GM12878 (cell line): ENCODE data around the gene GIPC3. TPM values are rescaled to one million over a fixed set of nuclear protein-coding genes. Genes with fewer than 3 reads are reported as not detected.

Experiments
- BRCA1 ChIP-seq: IDR thresholded peaks from 2 replicates; pipeline ENCODE4 v1.6.1; 2011; ENCODE audit warnings: low read depth, low read length, improper control_type of control experiment
- CHD4 ChIP-seq: fragments of 200-600 bp; sonication (generic); IDR thresholded peaks from 2 replicates; pipeline ENCODE4 v1.6.1; 2016; ENCODE audit warnings: mild to moderate bottlenecking
- EGR1 ChIP-seq, 2 experiments: IDR thresholded peaks; 1 replicate in 1 of 2; 2 replicates in 1 of 2; pipeline ENCODE4 v1.6.1; 2011 to 2012; ENCODE audit warnings: low read depth in 2 of 2, low read length in 2 of 2, borderline replicate concordance in 1 of 2, mild to moderate bottlenecking in 1 of 2, moderate library complexity in 1 of 2
- ELK1 ChIP-seq: IDR thresholded peaks from 2 replicates; pipeline ENCODE4 v1.6.1; 2012; ENCODE audit warnings: low read depth, low read length, improper control_type of control experiment
- EP300 ChIP-seq, 2 experiments: fragments of 150-350 bp in 1 of 2; IDR thresholded peaks; 2 replicates each; pipeline ENCODE4 v1.6.1; 2011 to 2012; ENCODE audit warnings: low read depth in 2 of 2, low read length in 2 of 2, borderline replicate concordance in 1 of 2, improper control_type of control experiment in 1 of 2, inconsistent platforms in 1 of 2; ENCODE audit not compliant: control insufficient read depth in 1 of 2
- FOXK2 ChIP-seq: fragments of 450-650 bp; IDR thresholded peaks from 2 replicates; pipeline ENCODE4 v1.6.1; 2017; ENCODE audit warnings: mild to moderate bottlenecking, moderate library complexity
- HCFC1 ChIP-seq: fragments of 150-350 bp; IDR thresholded peaks from 2 replicates; pipeline ENCODE4 v1.6.1; 2014; ENCODE audit warnings: low read length
- JUND ChIP-seq: IDR thresholded peaks from 2 replicates; pipeline ENCODE4 v1.6.1; 2012; ENCODE audit warnings: low read depth, mild to moderate bottlenecking, low read length, improper control_type of control experiment, moderate library complexity
- KAT2A ChIP-seq: conservative IDR thresholded peaks from 2 replicates; pipeline ENCODE4 v1.6.1; 2011; ENCODE audit warnings: low read depth, low read length; ENCODE audit not compliant: control insufficient read depth
- NBN ChIP-seq: fragments of 450-650 bp; IDR thresholded peaks from 2 replicates; pipeline ENCODE4 v1.6.1; 2016
- NR2C2 ChIP-seq: IDR thresholded peaks from 2 replicates; pipeline ENCODE4 v1.6.1; 2011; ENCODE audit warnings: borderline replicate concordance, low read depth; ENCODE audit not compliant: control insufficient read depth, insufficient read length
- PAX8 ChIP-seq: fragments of 450-650 bp; IDR thresholded peaks from 2 replicates; pipeline ENCODE4 v1.6.1; 2017; ENCODE audit warnings: mild to moderate bottlenecking, moderate library complexity
- RAD51 ChIP-seq: fragments of 450-650 bp; IDR thresholded peaks from 2 replicates; pipeline ENCODE4 v1.6.1; 2016; ENCODE audit warnings: moderate library complexity, mild to moderate bottlenecking, inconsistent platforms
- RB1 ChIP-seq: fragments of 450-650 bp; formaldehyde crosslinking; IDR thresholded peaks from 2 replicates; pipeline ENCODE4 v1.6.1; 2017; ENCODE audit warnings: mild to moderate bottlenecking, borderline replicate concordance
- RCOR1 ChIP-seq: conservative IDR thresholded peaks from 2 replicates; pipeline ENCODE4 v1.6.1; 2012; ENCODE audit warnings: low read depth, low read length, improper control_type of control experiment
- SMC3 ChIP-seq: IDR thresholded peaks from 2 replicates; pipeline ENCODE4 v1.6.1; 2011; ENCODE audit warnings: low read length, improper control_type of control experiment, borderline replicate concordance
- SRF ChIP-seq, 2 experiments: IDR thresholded peaks; 2 replicates each; pipeline ENCODE4 v1.6.1; 2011; ENCODE audit warnings: low read depth in 2 of 2, low read length in 2 of 2, mild to moderate bottlenecking in 1 of 2, moderate library complexity in 1 of 2
- TARDBP ChIP-seq: IDR thresholded peaks from 2 replicates; pipeline ENCODE4 v1.6.1; 2016; ENCODE audit warnings: borderline replicate concordance
- TCF12 ChIP-seq: IDR thresholded peaks from 2 replicates; pipeline ENCODE4 v1.6.1; 2011; ENCODE audit warnings: low read depth, mild to moderate bottlenecking, low read length
- TCF3 ChIP-seq: IDR thresholded peaks from 2 replicates; pipeline ENCODE4 v1.6.1; 2012; ENCODE audit warnings: low read depth, mild to moderate bottlenecking, low read length, borderline replicate concordance; ENCODE audit not compliant: insufficient read depth
- YBX1 ChIP-seq: fragments of 450-650 bp; IDR thresholded peaks from 2 replicates; pipeline ENCODE4 v1.6.1; 2016; ENCODE audit warnings: antibody characterized with exemption
- ZNF274 ChIP-seq: IDR thresholded peaks from one replicate; pipeline ENCODE4 v1.8.0; 2011; ENCODE audit not compliant: insufficient read length, insufficient read depth
- polyA plus RNA-seq, 11 experiments: library from polyadenylated mRNA; depleted of rRNA in 4 of 11; unstranded in 6 of 11; stranded (reverse) in 5 of 11; fragments of >200 nt; fragmentation: Nextera tagmentation in 4 of 11; fragmentation: Illumina TruSeq in 1 of 11; extraction: Ambion mirVana in 4 of 11; extraction: Trizol in 1 of 11; gene quantifications; 1 replicate in 1 of 11; 2 replicates in 10 of 11; pipeline versions ENCODE4 v1.2.1 to v1.2.3, GENCODE V29; 2011 to 2016; ENCODE audit warnings: inconsistent platforms in 2 of 11, missing spikeins in 2 of 11, low read depth in 1 of 11
- total RNA-seq, 4 experiments: library from RNA; depleted of rRNA in 3 of 4; stranded (reverse); fragments of >200 nt in 3 of 4; fragmentation: Illumina TruSeq in 1 of 4; extraction: Trizol in 1 of 4; gene quantifications; 2 replicates each; pipeline versions ENCODE4 v1.2.1 to v1.2.3, GENCODE V29; 2013 to 2021
- TF ChIP-seq, protein P1 (sequence below): IDR thresholded peaks from 2 replicates; pipeline ENCODE4 v1.6.1; 2011; ENCODE audit warnings: low read depth, low read length, improper control_type of control experiment, borderline replicate concordance
- TF ChIP-seq, protein P2 (sequence below): fragments of 450-650 bp; IDR thresholded peaks from 2 replicates; pipeline ENCODE4 v1.6.1; 2017; ENCODE audit warnings: low read depth, mild to moderate bottlenecking, moderate library complexity
- TF ChIP-seq, protein P3 (sequence below), 3 experiments: IDR thresholded peaks in 2 of 3; conservative IDR thresholded peaks in 1 of 3; 2 replicates each; pipeline ENCODE4 v1.5.1; 2011; ENCODE audit warnings: low read depth in 3 of 3, low read length in 3 of 3, mild to moderate bottlenecking in 3 of 3, control low read depth in 2 of 3, moderate library complexity in 2 of 3, inconsistent platforms in 1 of 3, mixed read lengths in 1 of 3; ENCODE audit not compliant: control insufficient read depth in 2 of 3, insufficient read depth in 1 of 3; ENCODE audit errors: extremely low read depth in 1 of 3

The GIPC3 gene
- total and polyA plus RNA-seq, 10 of the 15 experiments (the other 5 are each of a cell fraction or from before 2014, with no cell fraction given): not detected

- TF ChIP-seq, protein P1, sequence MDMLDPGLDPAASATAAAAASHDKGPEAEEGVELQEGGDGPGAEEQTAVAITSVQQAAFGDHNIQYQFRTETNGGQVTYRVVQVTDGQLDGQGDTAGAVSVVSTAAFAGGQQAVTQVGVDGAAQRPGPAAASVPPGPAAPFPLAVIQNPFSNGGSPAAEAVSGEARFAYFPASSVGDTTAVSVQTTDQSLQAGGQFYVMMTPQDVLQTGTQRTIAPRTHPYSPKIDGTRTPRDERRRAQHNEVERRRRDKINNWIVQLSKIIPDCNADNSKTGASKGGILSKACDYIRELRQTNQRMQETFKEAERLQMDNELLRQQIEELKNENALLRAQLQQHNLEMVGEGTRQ: no peak
- TF ChIP-seq EGR1 (IDR thresholded peaks at IDR 0.05; ENCODE audit: borderline replicate concordance in 1 of 2, low read depth in 2 of 2, low read length in 2 of 2): no peak
- TF ChIP-seq NR2C2: no peak
- TF ChIP-seq FOXK2: no peak
- no peak for TF ChIP-seq EP300 (IDR thresholded peaks at IDR 0.05; ENCODE audit: borderline replicate concordance in 1 of 2, control insufficient read depth in 1 of 2, low read depth in 2 of 2, low read length in 2 of 2)
- 0 out of 2 replicates have a peak, but pooled peaks have one; percentile 59 for TF ChIP-seq TCF12
- TF ChIP-seq JUND: no peak
- TF ChIP-seq YBX1: no peak
- TF ChIP-seq ELK1: no peak
- TF ChIP-seq TCF3: 0 out of 2 replicates have a peak, but pooled peaks have one; percentile 48
- TF ChIP-seq, protein P2, sequence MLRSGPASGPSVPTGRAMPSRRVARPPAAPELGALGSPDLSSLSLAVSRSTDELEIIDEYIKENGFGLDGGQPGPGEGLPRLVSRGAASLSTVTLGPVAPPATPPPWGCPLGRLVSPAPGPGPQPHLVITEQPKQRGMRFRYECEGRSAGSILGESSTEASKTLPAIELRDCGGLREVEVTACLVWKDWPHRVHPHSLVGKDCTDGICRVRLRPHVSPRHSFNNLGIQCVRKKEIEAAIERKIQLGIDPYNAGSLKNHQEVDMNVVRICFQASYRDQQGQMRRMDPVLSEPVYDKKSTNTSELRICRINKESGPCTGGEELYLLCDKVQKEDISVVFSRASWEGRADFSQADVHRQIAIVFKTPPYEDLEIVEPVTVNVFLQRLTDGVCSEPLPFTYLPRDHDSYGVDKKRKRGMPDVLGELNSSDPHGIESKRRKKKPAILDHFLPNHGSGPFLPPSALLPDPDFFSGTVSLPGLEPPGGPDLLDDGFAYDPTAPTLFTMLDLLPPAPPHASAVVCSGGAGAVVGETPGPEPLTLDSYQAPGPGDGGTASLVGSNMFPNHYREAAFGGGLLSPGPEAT: no peak
- no peak for TF ChIP-seq RCOR1
- TF ChIP-seq NBN: no peak
- no peak for TF ChIP-seq BRCA1
- TF ChIP-seq TARDBP: no peak
- TF ChIP-seq, protein P3, sequence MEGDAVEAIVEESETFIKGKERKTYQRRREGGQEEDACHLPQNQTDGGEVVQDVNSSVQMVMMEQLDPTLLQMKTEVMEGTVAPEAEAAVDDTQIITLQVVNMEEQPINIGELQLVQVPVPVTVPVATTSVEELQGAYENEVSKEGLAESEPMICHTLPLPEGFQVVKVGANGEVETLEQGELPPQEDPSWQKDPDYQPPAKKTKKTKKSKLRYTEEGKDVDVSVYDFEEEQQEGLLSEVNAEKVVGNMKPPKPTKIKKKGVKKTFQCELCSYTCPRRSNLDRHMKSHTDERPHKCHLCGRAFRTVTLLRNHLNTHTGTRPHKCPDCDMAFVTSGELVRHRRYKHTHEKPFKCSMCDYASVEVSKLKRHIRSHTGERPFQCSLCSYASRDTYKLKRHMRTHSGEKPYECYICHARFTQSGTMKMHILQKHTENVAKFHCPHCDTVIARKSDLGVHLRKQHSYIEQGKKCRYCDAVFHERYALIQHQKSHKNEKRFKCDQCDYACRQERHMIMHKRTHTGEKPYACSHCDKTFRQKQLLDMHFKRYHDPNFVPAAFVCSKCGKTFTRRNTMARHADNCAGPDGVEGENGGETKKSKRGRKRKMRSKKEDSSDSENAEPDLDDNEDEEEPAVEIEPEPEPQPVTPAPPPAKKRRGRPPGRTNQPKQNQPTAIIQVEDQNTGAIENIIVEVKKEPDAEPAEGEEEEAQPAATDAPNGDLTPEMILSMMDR (IDR thresholded peaks at IDR 0.05 in 2 of 3, conservative IDR thresholded peaks at IDR 0.05 in 1 of 3; ENCODE audit: control insufficient read depth in 2 of 3, extremely low read depth in 1 of 3, insufficient read depth in 1 of 3, low read depth in 3 of 3, low read length in 3 of 3): peak; percentile 85 to 99 (median 91)
- no peak for TF ChIP-seq HCFC1
- TF ChIP-seq RB1: no peak
- TF ChIP-seq RAD51: no peak
- peak; percentile 81 for TF ChIP-seq SMC3
- TF ChIP-seq KAT2A: no peak
- no peak for TF ChIP-seq ZNF274
- no peak for TF ChIP-seq CHD4
- TF ChIP-seq PAX8: no peak
- TF ChIP-seq SRF (IDR thresholded peaks at IDR 0.05; ENCODE audit: low read depth in 2 of 2, low read length in 2 of 2): no peak
These were observed 40.3 kb upstream of the GIPC3 start (continued) for GRCh38 chr19:3544742-3545668.
